Measurements from ENCODE around the gene KIF13A. TPM values are rescaled to one million over a fixed set of nuclear protein-coding genes. Genes with fewer than 3 reads are reported as not detected.

KIF13A gene
- total and polyA plus RNA-seq, 2 donors from 2014 or later: 12.6 to 35.9 TPM

GRCh38 chr6:17872908-17873307, 114.5 kb downstream of the KIF13A start:
- intact Hi-C loops (cut with DNase I): no loop called here
- H3K36me3 ChIP-seq (ENCODE audit: control insufficient read depth in 2 of 3, insufficient read depth in 3 of 3, low read length in 3 of 3): no peaks in the 10 kb centered on the region
- H3K9ac ChIP-seq (ENCODE audit: low read length in 3 of 3): no peak overlapping the region
- no peak overlapping the region for H3K27ac ChIP-seq (ENCODE audit: low read depth in 2 of 2, low read length in 2 of 2)
- DNase-seq: no peak
- no peaks in the 10 kb centered on the region for H3K27me3 ChIP-seq (ENCODE audit: control insufficient read depth, insufficient read depth, low read length)
- no peak for FAIRE-seq
- TF ChIP-seq, protein P1, sequence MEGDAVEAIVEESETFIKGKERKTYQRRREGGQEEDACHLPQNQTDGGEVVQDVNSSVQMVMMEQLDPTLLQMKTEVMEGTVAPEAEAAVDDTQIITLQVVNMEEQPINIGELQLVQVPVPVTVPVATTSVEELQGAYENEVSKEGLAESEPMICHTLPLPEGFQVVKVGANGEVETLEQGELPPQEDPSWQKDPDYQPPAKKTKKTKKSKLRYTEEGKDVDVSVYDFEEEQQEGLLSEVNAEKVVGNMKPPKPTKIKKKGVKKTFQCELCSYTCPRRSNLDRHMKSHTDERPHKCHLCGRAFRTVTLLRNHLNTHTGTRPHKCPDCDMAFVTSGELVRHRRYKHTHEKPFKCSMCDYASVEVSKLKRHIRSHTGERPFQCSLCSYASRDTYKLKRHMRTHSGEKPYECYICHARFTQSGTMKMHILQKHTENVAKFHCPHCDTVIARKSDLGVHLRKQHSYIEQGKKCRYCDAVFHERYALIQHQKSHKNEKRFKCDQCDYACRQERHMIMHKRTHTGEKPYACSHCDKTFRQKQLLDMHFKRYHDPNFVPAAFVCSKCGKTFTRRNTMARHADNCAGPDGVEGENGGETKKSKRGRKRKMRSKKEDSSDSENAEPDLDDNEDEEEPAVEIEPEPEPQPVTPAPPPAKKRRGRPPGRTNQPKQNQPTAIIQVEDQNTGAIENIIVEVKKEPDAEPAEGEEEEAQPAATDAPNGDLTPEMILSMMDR (IDR thresholded peaks at IDR 0.05; ENCODE audit: borderline replicate concordance, extremely low read depth, insufficient read depth): no peak
- no peak overlapping the region for H3K4me3 ChIP-seq (ENCODE audit: low read length in 3 of 3)
- H3K4me1 ChIP-seq (ENCODE audit: control insufficient read depth in 2 of 3, insufficient read depth in 2 of 3, low read depth in 1 of 3, low read length in 3 of 3): no peaks in the 10 kb centered on the region
- H3K9me3 ChIP-seq (ENCODE audit: control insufficient read depth in 2 of 3, insufficient read depth in 1 of 3, low read length in 3 of 3): no peaks in the 10 kb centered on the region

- no peaks in the 10 kb centered on the region for H3K9me3 ChIP-seq (ENCODE audit: control insufficient read depth in 2 of 3, insufficient read depth in 1 of 3, low read length in 3 of 3)
- intact Hi-C loops (cut with DNase I): no loop called here
- no peak overlapping the region for H3K9ac ChIP-seq (ENCODE audit: low read length in 3 of 3)
- no peaks in the 10 kb centered on the region for H3K27me3 ChIP-seq (ENCODE audit: control insufficient read depth, insufficient read depth, low read length)
- TF ChIP-seq, protein P1 (IDR thresholded peaks at IDR 0.05; ENCODE audit: borderline replicate concordance, extremely low read depth, insufficient read depth): no peak
- H3K4me3 ChIP-seq (ENCODE audit: low read length in 3 of 3): no peak overlapping the region
- H3K27ac ChIP-seq (ENCODE audit: low read depth in 2 of 2, low read length in 2 of 2): no peak overlapping the region
- peaks cover 0 to 3% (median 0%) of the 10 kb centered on the region in 3 donors for H3K4me1 ChIP-seq (ENCODE audit: control insufficient read depth in 2 of 3, insufficient read depth in 2 of 3, low read depth in 1 of 3, low read length in 3 of 3)
- no peaks in the 10 kb centered on the region for H3K36me3 ChIP-seq (ENCODE audit: control insufficient read depth in 2 of 3, insufficient read depth in 3 of 3, low read length in 3 of 3)
- DNase-seq (no peak), FAIRE-seq (no peak)
These were observed 115.6 kb downstream of the KIF13A start for GRCh38 chr6:17871836-17872235.

- TF ChIP-seq, protein P1 (IDR thresholded peaks at IDR 0.05; ENCODE audit: borderline replicate concordance, extremely low read depth, insufficient read depth): no peak
- no peaks in the 10 kb centered on the region for H3K36me3 ChIP-seq (ENCODE audit: control insufficient read depth in 2 of 3, insufficient read depth in 3 of 3, low read length in 3 of 3)
- no peak overlapping the region for H3K27ac ChIP-seq (ENCODE audit: low read depth in 2 of 2, low read length in 2 of 2)
- no peak for DNase-seq
- no peak overlapping the region for H3K4me3 ChIP-seq (ENCODE audit: low read length in 3 of 3)
- H3K9ac ChIP-seq (ENCODE audit: low read length in 3 of 3): no peak overlapping the region
- FAIRE-seq: no peak
- intact Hi-C loops (cut with DNase I): no loop called here
- peaks cover 0 to 3% (median 0%) of the 10 kb centered on the region in 3 donors for H3K4me1 ChIP-seq (ENCODE audit: control insufficient read depth in 2 of 3, insufficient read depth in 2 of 3, low read depth in 1 of 3, low read length in 3 of 3)
- H3K9me3 ChIP-seq (ENCODE audit: control insufficient read depth in 2 of 3, insufficient read depth in 1 of 3, low read length in 3 of 3): no peaks in the 10 kb centered on the region
- no peaks in the 10 kb centered on the region for H3K27me3 ChIP-seq (ENCODE audit: control insufficient read depth, insufficient read depth, low read length)
These were observed 116.3 kb downstream of the KIF13A start for GRCh38 chr6:17871189-17871519.

All from kidney (tissue), 14 donors.